ENCODE measurements around the gene TINCR. TPM values are rescaled to one million over a fixed set of nuclear protein-coding genes. Genes with fewer than 3 reads are reported as not detected.

TINCR gene
- total RNA-seq, 2 donors from 2014 or later: 0.82 to 1.7 TPM

Other genes starting within 250 kb of the TINCR start
- 1 to 10 TPM; 2.3 TPM for gene PTPRS, start 227.1 kb downstream of the TINCR start, total RNA-seq
- gene ZNRF4, start 112.5 kb downstream of the TINCR start, total RNA-seq: not detected
- gene SAFB2, start 54.8 kb upstream of the TINCR start, total RNA-seq: 100 to 1,000 TPM; 107 to 233 TPM
- 100 to 1,000 TPM; 127 to 154 TPM for gene SAFB, start 55.1 kb upstream of the TINCR start, total RNA-seq
- 10 to 100 TPM; 32.0 to 47.2 TPM for gene MICOS13, start 112.6 kb upstream of the TINCR start, total RNA-seq
- gene HSD11B1L, start 113.1 kb upstream of the TINCR start, total RNA-seq: 1 to 10 TPM; 3.2 to 5.2 TPM
- gene RPL36, start 122.3 kb upstream of the TINCR start, total RNA-seq: 1,000 to 10,000 TPM; 1,044 to 1,174 TPM
- 100 to 1,000 TPM; 178 to 359 TPM for gene LONP1, start 152.2 kb upstream of the TINCR start, total RNA-seq
- not detected for gene CATSPERD, start 152.7 kb upstream of the TINCR start, total RNA-seq
- 1 to 10 TPM; 1.8 to 7.4 TPM for gene PRR22, start 216.8 kb upstream of the TINCR start, total RNA-seq
- 10 to 100 TPM; 47.2 to 56.3 TPM for gene DUS3L, start 223.2 kb upstream of the TINCR start, total RNA-seq
- 1 to 10 TPM; 1.1 to 2.1 TPM for gene NRTN, start 237.1 kb upstream of the TINCR start, total RNA-seq